WTC11 (cell line): ENCODE measurements around the gene TMEM114.

Experiments used
- CREB1 ChIP-seq: sonication (generic); formaldehyde crosslinking; IDR thresholded peaks from 2 replicates; pipeline ENCODE4 v1.8.0; 2023; ENCODE audit warnings: mild to moderate bottlenecking, missing genetic modification reagents
- CTCF ChIP-seq: fragments of 200-600 bp; IDR thresholded peaks from 2 replicates; pipeline ENCODE4 v1.8.0; 2022; ENCODE audit warnings: antibody characterized with exemption
- ELF4 ChIP-seq: sonication (generic); formaldehyde crosslinking; IDR thresholded peaks from 2 replicates; pipeline ENCODE4 v1.8.1; 2022; ENCODE audit warnings: low read depth, mild to moderate bottlenecking, moderate library complexity, missing genetic modification reagents
- FOXP4 ChIP-seq: sonication (generic); formaldehyde crosslinking; IDR thresholded peaks from 2 replicates; pipeline ENCODE4 v1.8.0; 2022; ENCODE audit warnings: mild to moderate bottlenecking, missing genetic modification reagents
- JUN ChIP-seq: sonication (generic); formaldehyde crosslinking; IDR thresholded peaks from 2 replicates; pipeline ENCODE4 v1.8.0; 2023; ENCODE audit warnings: mild to moderate bottlenecking, missing genetic modification reagents
- MAX ChIP-seq: sonication (generic); formaldehyde crosslinking; IDR thresholded peaks from 2 replicates; pipeline ENCODE4 v1.8.0; 2022; ENCODE audit warnings: mild to moderate bottlenecking, missing genetic modification reagents
- OVOL2 ChIP-seq: fragments of 250-450 bp; sonication (Bioruptor Pico); IDR thresholded peaks from 2 replicates; pipeline ENCODE4 v1.9.0; 2021; ENCODE audit warnings: mild to moderate bottlenecking, borderline replicate concordance
- PREB ChIP-seq: sonication (generic); formaldehyde crosslinking; IDR thresholded peaks from 2 replicates; pipeline ENCODE4 v1.8.1; 2022; ENCODE audit warnings: mild to moderate bottlenecking, missing genetic modification reagents, moderate library complexity, borderline replicate concordance
- RELA ChIP-seq: sonication (generic); formaldehyde crosslinking; IDR thresholded peaks from 2 replicates; pipeline ENCODE4 v1.8.1; 2022; ENCODE audit warnings: missing genetic modification reagents, mild to moderate bottlenecking, borderline replicate concordance
- SMAD4 ChIP-seq: sonication (generic); formaldehyde crosslinking; IDR thresholded peaks from 2 replicates; pipeline ENCODE4 v1.8.0; 2022; ENCODE audit warnings: mild to moderate bottlenecking, missing genetic modification reagents
- SP1 ChIP-seq: sonication (generic); formaldehyde crosslinking; conservative IDR thresholded peaks from 2 replicates; pipeline ENCODE4 v1.8.1; 2022; ENCODE audit warnings: missing genetic modification reagents
- TEAD4 ChIP-seq: sonication (generic); formaldehyde crosslinking; IDR thresholded peaks from 2 replicates; pipeline ENCODE4 v1.8.0; 2022; ENCODE audit warnings: mild to moderate bottlenecking, missing genetic modification reagents
- ZNF263 ChIP-seq: sonication (generic); formaldehyde crosslinking; IDR thresholded peaks from 2 replicates; pipeline ENCODE4 v1.8.1; 2022; ENCODE audit warnings: low read depth, mild to moderate bottlenecking, moderate library complexity, missing genetic modification reagents
- ZNF423 ChIP-seq: fragments of 250-450 bp; sonication (Bioruptor Pico); IDR thresholded peaks from 2 replicates; pipeline ENCODE4 v2.1.2; 2022; ENCODE audit warnings: mild to moderate bottlenecking, moderate library complexity

GRCh38 chr16:8565498-8565897 lies 24.8 kb downstream of the TMEM114 start:
- no peak for TF ChIP-seq OVOL2 (CRISPR knock-in tag)
- TF ChIP-seq MAX (CRISPR knock-in tag): no peak
- no peak for TF ChIP-seq CREB1 (CRISPR knock-in tag)
- no peak for TF ChIP-seq FOXP4 (CRISPR knock-in tag)
- no peak for TF ChIP-seq ZNF263 (CRISPR knock-in tag)
- no peak for TF ChIP-seq JUN (CRISPR knock-in tag)
- TF ChIP-seq ZNF423 (CRISPR knock-in tag): no peak
- no peak for TF ChIP-seq CTCF
- TF ChIP-seq TEAD4 (CRISPR knock-in tag): no peak
- TF ChIP-seq RELA: no peak
- no peak for TF ChIP-seq SP1 (CRISPR knock-in tag)
- no peak for TF ChIP-seq SMAD4 (CRISPR knock-in tag)
- TF ChIP-seq PREB: no peak
- no peak for TF ChIP-seq ELF4
